MM.1S (cell line): ENCODE results near the gene NR2C2.

Experiments
- DNase-seq: peaks from one replicate; pipeline ENCODE4 v3.0.0-alpha.2; 2015
- H2AFZ ChIP-seq: fragments of 300-600 bp; sonication (generic); 2 replicates; pipeline ENCODE4 v1.6.0; 2016; ENCODE audit warnings: antibody characterized with exemption, low read length
- H3F3A ChIP-seq: fragments of 300-600 bp; sonication (generic); 2 replicates; pipeline ENCODE4 v1.6.1; 2016; ENCODE audit warnings: mild to moderate bottlenecking, antibody characterized with exemption, low read length, moderate library complexity, mixed read lengths; ENCODE audit not compliant: insufficient read depth
- H3K27ac ChIP-seq: fragments of 300-600 bp; sonication (generic); 2 replicates; pipeline ENCODE4 v1.5.1; 2016; ENCODE audit warnings: mild to moderate bottlenecking, low read length
- H3K27me3 ChIP-seq: fragments of 300-600 bp; sonication (generic); replicated peaks from 2 replicates; pipeline ENCODE4 v1.6.0; 2016; ENCODE audit warnings: low read length; ENCODE audit not compliant: insufficient read depth
- H3K36me3 ChIP-seq: fragments of 300-600 bp; sonication (generic); replicated peaks from 2 replicates; pipeline ENCODE4 v1.6.1; 2016; ENCODE audit warnings: mild to moderate bottlenecking, low read length, mixed read lengths; ENCODE audit not compliant: insufficient read depth
- H3K4me1 ChIP-seq: fragments of 300-600 bp; sonication (generic); 2 replicates; pipeline ENCODE4 v1.6.1; 2016; ENCODE audit warnings: low read length, mixed read lengths
- H3K4me2 ChIP-seq: fragments of 300-600 bp; sonication (generic); 2 replicates; pipeline ENCODE4 v1.6.0; 2016; ENCODE audit warnings: low read depth, low read length
- H3K4me3 ChIP-seq: fragments of 300-600 bp; sonication (generic); 2 replicates; pipeline ENCODE4 v1.5.1; 2016; ENCODE audit warnings: low read length, mixed read lengths
- H3K79me2 ChIP-seq: fragments of 300-600 bp; sonication (generic); 2 replicates; pipeline ENCODE4 v1.6.1; 2016; ENCODE audit warnings: mixed run types, low read length, mixed read lengths
- H3K9ac ChIP-seq: fragments of 300-600 bp; sonication (generic); 2 replicates; pipeline ENCODE4 v1.6.1; 2016; ENCODE audit warnings: low read length, mixed read lengths
- H3K9me2 ChIP-seq: fragments of 300-600 bp; sonication (generic); replicated peaks from 2 replicates; pipeline ENCODE4 v1.6.1; 2016; ENCODE audit warnings: mild to moderate bottlenecking, low read length, mixed read lengths; ENCODE audit not compliant: insufficient read depth
- H3K9me3 ChIP-seq: fragments of 300-600 bp; sonication (generic); replicated peaks from 2 replicates; pipeline ENCODE4 v1.6.1; 2016; ENCODE audit warnings: mild to moderate bottlenecking, low read length, mixed read lengths; ENCODE audit not compliant: insufficient read depth
- H4K20me1 ChIP-seq: fragments of 300-600 bp; sonication (generic); 2 replicates; pipeline ENCODE4 v1.6.1; 2016; ENCODE audit warnings: mild to moderate bottlenecking, low read length, moderate library complexity, mixed read lengths; ENCODE audit not compliant: insufficient read depth
- EZH2 ChIP-seq: fragments of 300-600 bp; sonication (generic); optimal IDR thresholded peaks from 2 replicates; pipeline ENCODE3; 2017; ENCODE audit warnings: low read depth, mild to moderate bottlenecking, antibody characterized with exemption, low read length, mixed read lengths
- EZH2phosphoT487 ChIP-seq: fragments of 300-600 bp; sonication (generic); IDR thresholded peaks from 2 replicates; pipeline ENCODE4 v1.6.1; 2018; ENCODE audit warnings: antibody characterized with exemption, low read length
- TF ChIP-seq, protein P1 (sequence below): fragments of 300-600 bp; sonication (generic); IDR thresholded peaks from 2 replicates; pipeline ENCODE4 v1.5.1; 2016; ENCODE audit warnings: antibody characterized with exemption, low read length, mixed read lengths

The NR2C2 gene

DNA sequence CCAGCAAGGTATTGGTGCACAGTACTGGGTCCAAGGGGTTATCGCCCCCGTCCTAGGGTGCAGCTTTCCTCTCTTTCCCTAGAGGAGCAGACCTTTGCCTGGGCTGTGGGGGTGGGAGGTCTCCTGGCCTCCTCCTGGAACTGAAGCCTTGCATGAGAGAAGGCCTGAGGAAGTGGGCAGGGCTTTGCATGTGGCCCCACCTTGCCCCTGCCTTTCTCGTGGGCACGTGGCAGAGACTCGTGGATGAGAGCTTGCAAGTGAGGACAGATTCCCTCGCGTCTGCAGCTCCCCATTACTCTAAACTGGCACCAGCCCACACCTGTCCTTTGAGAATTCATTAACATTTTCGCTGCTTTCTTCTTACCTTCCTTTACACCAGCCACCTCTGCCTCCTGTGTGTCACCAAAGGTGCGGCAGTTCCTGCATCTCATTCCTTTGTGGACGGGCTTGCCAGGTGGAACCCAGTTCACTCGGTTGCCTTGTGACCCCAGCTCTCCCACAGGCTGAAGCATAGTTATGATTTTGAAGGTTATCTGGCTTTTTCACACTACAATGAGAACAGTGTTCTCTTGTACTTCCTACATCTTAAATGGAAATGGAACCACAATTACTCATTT lies 40.9 kb upstream of the NR2C2 start:
- no peaks in the 10 kb centered on the region for H3K9me2 ChIP-seq
- H3K9ac ChIP-seq: no peak overlapping the region
- H3K36me3 ChIP-seq: no peaks in the 10 kb centered on the region
- no peaks in the 10 kb centered on the region for H3K79me2 ChIP-seq
- no peak for TF ChIP-seq EZH2phosphoT487
- TF ChIP-seq, protein P1, sequence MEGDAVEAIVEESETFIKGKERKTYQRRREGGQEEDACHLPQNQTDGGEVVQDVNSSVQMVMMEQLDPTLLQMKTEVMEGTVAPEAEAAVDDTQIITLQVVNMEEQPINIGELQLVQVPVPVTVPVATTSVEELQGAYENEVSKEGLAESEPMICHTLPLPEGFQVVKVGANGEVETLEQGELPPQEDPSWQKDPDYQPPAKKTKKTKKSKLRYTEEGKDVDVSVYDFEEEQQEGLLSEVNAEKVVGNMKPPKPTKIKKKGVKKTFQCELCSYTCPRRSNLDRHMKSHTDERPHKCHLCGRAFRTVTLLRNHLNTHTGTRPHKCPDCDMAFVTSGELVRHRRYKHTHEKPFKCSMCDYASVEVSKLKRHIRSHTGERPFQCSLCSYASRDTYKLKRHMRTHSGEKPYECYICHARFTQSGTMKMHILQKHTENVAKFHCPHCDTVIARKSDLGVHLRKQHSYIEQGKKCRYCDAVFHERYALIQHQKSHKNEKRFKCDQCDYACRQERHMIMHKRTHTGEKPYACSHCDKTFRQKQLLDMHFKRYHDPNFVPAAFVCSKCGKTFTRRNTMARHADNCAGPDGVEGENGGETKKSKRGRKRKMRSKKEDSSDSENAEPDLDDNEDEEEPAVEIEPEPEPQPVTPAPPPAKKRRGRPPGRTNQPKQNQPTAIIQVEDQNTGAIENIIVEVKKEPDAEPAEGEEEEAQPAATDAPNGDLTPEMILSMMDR: no peak
- no peak for DNase-seq
- H4K20me1 ChIP-seq: no peaks in the 10 kb centered on the region
- no peaks in the 10 kb centered on the region for H3K4me1 ChIP-seq
- H3K4me3 ChIP-seq: no peak overlapping the region
- H3K4me2 ChIP-seq: no peak overlapping the region
- H3K27ac ChIP-seq: no peak overlapping the region
- H2AFZ ChIP-seq: no peak overlapping the region
- no peaks in the 10 kb centered on the region for H3K9me3 ChIP-seq
- H3K27me3 ChIP-seq: peaks cover 23% of the 10 kb centered on the region
- H3F3A ChIP-seq: no peaks in the 10 kb centered on the region

DNA sequence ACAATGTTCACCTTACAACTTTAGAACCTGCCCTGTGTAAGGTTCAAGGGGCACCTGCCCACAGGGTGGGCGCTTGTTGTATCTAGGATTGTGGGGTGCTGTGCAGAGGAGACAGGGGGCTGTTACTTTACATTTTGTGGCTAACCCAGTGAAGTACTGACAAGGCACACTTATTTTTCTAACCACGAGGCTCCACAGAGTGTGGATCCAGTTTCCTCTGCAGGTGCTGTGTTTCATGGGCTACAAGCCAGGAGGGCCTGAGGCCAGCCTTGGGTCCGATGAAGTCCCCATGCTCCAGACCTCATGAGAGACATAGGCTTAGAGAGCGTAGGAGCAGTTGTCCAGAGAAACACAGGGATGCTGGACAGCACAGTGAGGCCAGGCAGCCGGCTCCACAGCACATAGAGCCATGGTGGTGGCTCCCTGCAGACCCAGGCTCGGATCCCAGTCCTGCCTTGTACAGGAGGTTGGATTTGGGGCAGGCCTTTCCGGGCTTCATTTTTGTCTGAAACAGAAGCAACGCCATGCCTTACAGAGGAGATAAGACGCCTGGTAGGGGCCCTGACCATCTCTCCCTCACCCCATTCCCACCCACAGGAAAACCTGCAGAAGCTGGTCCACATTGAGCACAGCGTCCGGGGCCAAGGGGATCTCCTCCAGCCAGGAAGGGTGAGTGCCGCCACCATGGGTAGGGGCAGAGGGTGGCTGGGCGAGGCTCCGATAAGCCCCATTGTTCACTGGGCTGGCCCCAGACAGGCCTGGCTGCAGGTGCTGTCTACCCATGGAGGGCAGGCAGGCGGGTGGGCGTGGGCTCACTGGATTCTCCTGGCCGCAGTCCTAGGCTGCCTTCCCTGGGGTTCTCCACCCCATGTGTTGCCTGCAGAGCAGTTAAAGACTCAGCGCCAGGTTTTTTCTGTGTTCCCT lies 40.1 kb upstream of the NR2C2 start:
- no peak overlapping the region for H2AFZ ChIP-seq
- no peaks in the 10 kb centered on the region for H3K36me3 ChIP-seq
- H3K4me3 ChIP-seq: no peak overlapping the region
- H4K20me1 ChIP-seq: no peaks in the 10 kb centered on the region
- H3K9me3 ChIP-seq: no peaks in the 10 kb centered on the region
- H3K79me2 ChIP-seq: no peaks in the 10 kb centered on the region
- no peak overlapping the region for H3K27ac ChIP-seq
- H3K4me1 ChIP-seq: no peaks in the 10 kb centered on the region
- no peak for TF ChIP-seq EZH2phosphoT487
- no peak for TF ChIP-seq EZH2
- TF ChIP-seq, protein P1: no peak
- no peak for DNase-seq
- H3F3A ChIP-seq: no peaks in the 10 kb centered on the region
- H3K4me2 ChIP-seq: no peak overlapping the region
- no peaks in the 10 kb centered on the region for H3K9me2 ChIP-seq
- peaks cover 31% of the 10 kb centered on the region for H3K27me3 ChIP-seq
- H3K9ac ChIP-seq: no peak overlapping the region

DNA sequence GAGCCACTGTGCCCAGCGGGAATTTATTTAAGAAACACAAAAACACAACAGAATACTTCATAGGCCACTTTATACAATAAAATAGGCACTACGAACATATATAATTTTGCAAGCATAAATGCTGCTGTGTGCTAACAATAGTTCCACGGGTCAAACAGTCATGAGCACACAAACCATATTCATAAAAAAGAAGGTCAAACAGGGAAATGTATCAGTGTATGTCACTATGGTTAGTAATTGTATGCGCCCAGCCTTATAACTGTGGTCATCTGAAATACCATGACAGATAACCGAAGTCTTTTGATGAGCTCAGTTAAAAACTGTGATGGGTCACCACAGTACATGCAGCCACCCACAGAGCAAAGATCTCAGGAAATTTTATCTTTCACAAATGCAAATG lies 38.1 kb upstream of the NR2C2 start:
- Histone ChIP-seq H3K9me3 (no peaks in the 10 kb centered on the region), H3K36me3 (no peaks in the 10 kb centered on the region), H3F3A (no peaks in the 10 kb centered on the region), H3K27me3 (peaks cover 45% of the 10 kb centered on the region), H3K9me2 (no peaks in the 10 kb centered on the region), H3K9ac (no peak overlapping the region), H3K27ac (no peak overlapping the region), H4K20me1 (no peaks in the 10 kb centered on the region), H3K4me2 (no peak overlapping the region), H3K4me3 (no peak overlapping the region), H2AFZ (no peak overlapping the region), H3K79me2 (no peaks in the 10 kb centered on the region), H3K4me1 (no peaks in the 10 kb centered on the region)
- no peak for DNase-seq
- TF ChIP-seq EZH2 (no peak), EZH2phosphoT487 (no peak)
- TF ChIP-seq, protein P1: no peak
